ENCODE measurements around the gene LRRC7. TPM values are rescaled to one million over a fixed set of nuclear protein-coding genes. Genes with fewer than 3 reads are reported as not detected.

Gene LRRC7
- total and polyA plus RNA-seq, 2 donors (not counting 1 experiment from before 2014, with no cell fraction given), result 0.03 TPM; not detected in 1

GRCh38 chr1:69985376-69985775, 417.7 kb downstream of the LRRC7 start:
- no peak overlapping the region for H2AFZ ChIP-seq (ENCODE audit: low read length)
- no peaks in the 10 kb centered on the region for H3K9me3 ChIP-seq (ENCODE audit: control insufficient read depth, insufficient read depth, low read depth, low read length)
- H3K4me2 ChIP-seq (ENCODE audit: extremely low read depth, insufficient read depth, low read length), result no peak overlapping the region
- no peaks in the 10 kb centered on the region for H3K79me2 ChIP-seq (ENCODE audit: control insufficient read depth, insufficient read depth, low read length)
- H3K27me3 ChIP-seq (ENCODE audit: control insufficient read depth, insufficient read depth, low read length), result no peaks in the 10 kb centered on the region
- no peaks in the 10 kb centered on the region for H3K4me1 ChIP-seq (ENCODE audit: control insufficient read depth, extremely low read depth, insufficient read depth, low read length)
- no peak for DNase-seq (ENCODE audit: low read depth in 2 of 2)
- no peaks in the 10 kb centered on the region for H3K36me3 ChIP-seq (ENCODE audit: control insufficient read depth, insufficient read depth, low read length)
- no peak for TF ChIP-seq CTCF (conservative IDR thresholded peaks at IDR 0.05 in 1 of 2, IDR thresholded peaks at IDR 0.05 in 1 of 2; ENCODE audit: low read depth in 1 of 2, low read length in 2 of 2)
- no peak for TF ChIP-seq EZH2 (IDR thresholded peaks at IDR 0.05; ENCODE audit: low read length, missing control alignments)
- H3K4me3 ChIP-seq (replicated peaks in 1 of 4; ENCODE audit: control extremely low read depth in 1 of 4, insufficient read depth in 1 of 4, low read depth in 3 of 4, low read length in 4 of 4), result no peak overlapping the region
- H3K9ac ChIP-seq (ENCODE audit: insufficient read depth, low read length), result no peak overlapping the region
- no peak overlapping the region for H3K27ac ChIP-seq (ENCODE audit: insufficient read depth, low read length)
- H4K20me1 ChIP-seq (ENCODE audit: control insufficient read depth, extremely low read depth, insufficient read depth, low read length), result no peaks in the 10 kb centered on the region

- Histone ChIP-seq H3K9ac (ENCODE audit: insufficient read depth, low read length) (no peak overlapping the region), H3K27me3 (ENCODE audit: control insufficient read depth, insufficient read depth, low read length) (no peaks in the 10 kb centered on the region), H3K9me3 (ENCODE audit: control insufficient read depth, insufficient read depth, low read depth, low read length) (no peaks in the 10 kb centered on the region), H3K27ac (ENCODE audit: insufficient read depth, low read length) (no peak overlapping the region), H3K4me1 (ENCODE audit: control insufficient read depth, extremely low read depth, insufficient read depth, low read length) (no peaks in the 10 kb centered on the region), H3K79me2 (ENCODE audit: control insufficient read depth, insufficient read depth, low read length) (no peaks in the 10 kb centered on the region), H3K4me2 (ENCODE audit: extremely low read depth, insufficient read depth, low read length) (no peak overlapping the region), H2AFZ (ENCODE audit: low read length) (no peak overlapping the region), H3K36me3 (ENCODE audit: control insufficient read depth, insufficient read depth, low read length) (no peaks in the 10 kb centered on the region), H4K20me1 (ENCODE audit: control insufficient read depth, extremely low read depth, insufficient read depth, low read length) (no peaks in the 10 kb centered on the region), H3K4me3 (replicated peaks in 1 of 4; ENCODE audit: control extremely low read depth in 1 of 4, insufficient read depth in 1 of 4, low read depth in 3 of 4, low read length in 4 of 4) (no peak overlapping the region)
- no peak for TF ChIP-seq EZH2 (IDR thresholded peaks at IDR 0.05; ENCODE audit: low read length, missing control alignments)
- no peak for TF ChIP-seq CTCF (conservative IDR thresholded peaks at IDR 0.05 in 1 of 2, IDR thresholded peaks at IDR 0.05 in 1 of 2; ENCODE audit: low read depth in 1 of 2, low read length in 2 of 2)
- peak in 1 of 2 donors; percentile 25 for DNase-seq (ENCODE audit: low read depth in 2 of 2)
Measured at GRCh38 chr1:69985901-69986439, 418.2 kb downstream of the LRRC7 start.

DNA sequence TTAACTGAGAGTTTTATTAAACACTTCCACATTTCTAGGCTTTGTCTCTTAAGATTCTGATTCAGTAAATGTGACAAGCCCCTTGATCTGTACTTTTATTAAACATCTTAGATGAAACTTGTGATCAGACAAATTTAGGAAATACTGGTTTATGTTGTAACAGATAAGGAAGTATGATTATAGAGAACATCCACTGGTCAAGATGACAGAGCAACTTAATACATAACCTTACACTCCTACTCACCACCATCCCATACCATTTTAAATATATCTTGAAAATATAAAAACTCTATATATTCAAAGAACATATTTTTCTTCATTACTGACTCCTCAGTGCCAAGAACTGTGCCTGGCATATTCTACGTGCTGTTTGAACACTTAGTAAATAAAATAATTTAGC, 420.2 kb downstream of the LRRC7 start:
- H3K9ac ChIP-seq (ENCODE audit: insufficient read depth, low read length), result no peak overlapping the region
- DNase-seq (ENCODE audit: low read depth in 2 of 2), result no peak
- no peak overlapping the region for H3K4me2 ChIP-seq (ENCODE audit: extremely low read depth, insufficient read depth, low read length)
- no peaks in the 10 kb centered on the region for H3K79me2 ChIP-seq (ENCODE audit: control insufficient read depth, insufficient read depth, low read length)
- no peak overlapping the region for H2AFZ ChIP-seq (ENCODE audit: low read length)
- no peaks in the 10 kb centered on the region for H3K9me3 ChIP-seq (ENCODE audit: control insufficient read depth, insufficient read depth, low read depth, low read length)
- H3K27me3 ChIP-seq (ENCODE audit: control insufficient read depth, insufficient read depth, low read length), result no peaks in the 10 kb centered on the region
- no peaks in the 10 kb centered on the region for H3K4me1 ChIP-seq (ENCODE audit: control insufficient read depth, extremely low read depth, insufficient read depth, low read length)
- TF ChIP-seq EZH2 (IDR thresholded peaks at IDR 0.05; ENCODE audit: low read length, missing control alignments) (no peak), CTCF (conservative IDR thresholded peaks at IDR 0.05 in 1 of 2, IDR thresholded peaks at IDR 0.05 in 1 of 2; ENCODE audit: low read depth in 1 of 2, low read length in 2 of 2) (no peak)
- no peaks in the 10 kb centered on the region for H4K20me1 ChIP-seq (ENCODE audit: control insufficient read depth, extremely low read depth, insufficient read depth, low read length)
- no peak overlapping the region for H3K27ac ChIP-seq (ENCODE audit: insufficient read depth, low read length)
- H3K4me3 ChIP-seq (replicated peaks in 1 of 4; ENCODE audit: control extremely low read depth in 1 of 4, insufficient read depth in 1 of 4, low read depth in 3 of 4, low read length in 4 of 4), result no peak overlapping the region
- H3K36me3 ChIP-seq (ENCODE audit: control insufficient read depth, insufficient read depth, low read length), result no peaks in the 10 kb centered on the region

Measured in fibroblast of lung (primary cell).